Measurements from ENCODE around the gene SRCIN1. TPM values are rescaled to one million over a fixed set of nuclear protein-coding genes. Genes with fewer than 3 reads are reported as not detected.
"Not testable (repeated sequence)": the region's sequence is repeated elsewhere in the genome, so short reads cannot be mapped to it uniquely, and the experiment has no call there.

SRCIN1 gene
- total and polyA plus RNA-seq, 7 experiments from 2014 or later = 0.15 to 0.40 (median 0.23) TPM; not detected in 3

- H3K27ac ChIP-seq (ENCODE audit: low read depth, low read length); H3K36me3 Mint-ChIP-seq; intact Hi-C loops (cut with micrococcal nuclease); H3K27ac Mint-ChIP-seq; H3K4me1 ChIP-seq (ENCODE audit: control insufficient read depth in 2 of 2, insufficient read depth in 2 of 2, low read length in 2 of 2); H3K4me1 Mint-ChIP-seq; ATAC-seq; H3K9me3 Mint-ChIP-seq; H3K36me3 ChIP-seq (ENCODE audit: control insufficient read depth in 2 of 3, insufficient read depth in 3 of 3, low read length in 3 of 3); H3K4me3 ChIP-seq (ENCODE audit: low read length); H3K27me3 ChIP-seq (ENCODE audit: control insufficient read depth in 2 of 2, insufficient read depth in 2 of 2, low read length in 2 of 2); H3K9me3 ChIP-seq (ENCODE audit: control insufficient read depth in 2 of 3, low read length in 3 of 3); DNase-seq: not testable (repeated sequence)
- H3K27me3 Mint-ChIP-seq = peaks cover 22 to 34% (median 32%) of the 10 kb centered on the region in 5 donors
- H3K4me3 Mint-ChIP-seq = peak overlapping the region in 1 of 10 donors; percentile 32
- ChIA-PET CTCF (interaction anchor here (0.6 kb wide), 1 partner anchor 1042 kb away, joined by 4 read pairs; no protein-coding TSS in a partner anchor), POLR2A (interaction anchor here (0.7 kb wide), 1 partner anchor 269 kb away, joined by 4 read pairs; no protein-coding TSS in a partner anchor)
Measured at GRCh38 chr17:38624782-38625355, 19.1 kb upstream of the SRCIN1 start.

GRCh38 chr17:38621538-38621937 is 15.8 kb upstream of the SRCIN1 start:
- POLR2A ChIA-PET = no interaction called here

GRCh38 chr17:38620551-38621277 is 15.0 kb upstream of the SRCIN1 start:
- ATAC-seq (no peak), DNase-seq (no peak)
- CTCF ChIA-PET = no interaction called here
- Histone ChIP-seq H3K4me1 (ENCODE audit: control insufficient read depth in 2 of 2, insufficient read depth in 2 of 2, low read length in 2 of 2) (no peaks in the 10 kb centered on the region), H3K27ac (ENCODE audit: low read depth, low read length) (no peak overlapping the region), H3K9me3 (ENCODE audit: control insufficient read depth in 2 of 3, low read length in 3 of 3) (no peaks in the 10 kb centered on the region), H3K4me3 (ENCODE audit: low read length) (no peak overlapping the region), H3K27me3 (ENCODE audit: control insufficient read depth in 2 of 2, insufficient read depth in 2 of 2, low read length in 2 of 2) (no peaks in the 10 kb centered on the region), H3K36me3 (ENCODE audit: control insufficient read depth in 2 of 3, insufficient read depth in 3 of 3, low read length in 3 of 3) (no peaks in the 10 kb centered on the region)
- Mint-ChIP-seq H3K4me1 (peaks cover 0 to 4% (median 0%) of the 10 kb centered on the region in 7 donors), H3K27me3 (peaks cover 22 to 38% (median 35%) of the 10 kb centered on the region in 5 donors), H3K27ac (no peak overlapping the region), H3K36me3 (no peaks in the 10 kb centered on the region), H3K9me3 (peaks cover 0 to 4% (median 0%) of the 10 kb centered on the region in 11 donors), H3K4me3 (no peak overlapping the region)
- POLR2A ChIA-PET = no interaction called here
- intact Hi-C loops (cut with micrococcal nuclease) = no loop called here

More at GRCh38 chr17:38621538-38621937, 15.8 kb upstream of the SRCIN1 start:
- Mint-ChIP-seq H3K27me3 (peaks cover 22 to 38% (median 33%) of the 10 kb centered on the region in 5 donors), H3K36me3 (no peaks in the 10 kb centered on the region), H3K9me3 (peaks cover 0 to 4% (median 0%) of the 10 kb centered on the region in 11 donors), H3K4me1 (peaks cover 0 to 4% (median 0%) of the 10 kb centered on the region in 7 donors), H3K27ac (no peak overlapping the region), H3K4me3 (no peak overlapping the region)
- Histone ChIP-seq H3K4me3 (ENCODE audit: low read length) (no peak overlapping the region), H3K27me3 (ENCODE audit: control insufficient read depth in 2 of 2, insufficient read depth in 2 of 2, low read length in 2 of 2) (no peaks in the 10 kb centered on the region), H3K9me3 (ENCODE audit: control insufficient read depth in 2 of 3, low read length in 3 of 3) (no peaks in the 10 kb centered on the region), H3K4me1 (ENCODE audit: control insufficient read depth in 2 of 2, insufficient read depth in 2 of 2, low read length in 2 of 2) (no peaks in the 10 kb centered on the region), H3K27ac (ENCODE audit: low read depth, low read length) (no peak overlapping the region), H3K36me3 (ENCODE audit: control insufficient read depth in 2 of 3, insufficient read depth in 3 of 3, low read length in 3 of 3) (no peaks in the 10 kb centered on the region)
- CTCF ChIA-PET = no interaction called here
- ATAC-seq (no peak), DNase-seq (no peak)
- intact Hi-C loops (cut with micrococcal nuclease) = no loop called here

GRCh38 chr17:38619937-38620550 is 14.3 kb upstream of the SRCIN1 start:
- H3K27me3 Mint-ChIP-seq = peaks cover 22 to 38% (median 30%) of the 10 kb centered on the region in 5 donors
- H3K4me1 Mint-ChIP-seq = peaks cover 0 to 4% (median 0%) of the 10 kb centered on the region in 7 donors
- H3K4me3 Mint-ChIP-seq = no peak overlapping the region
- Histone ChIP-seq H3K27ac (ENCODE audit: low read depth, low read length) (no peak overlapping the region), H3K36me3 (ENCODE audit: control insufficient read depth in 2 of 3, insufficient read depth in 3 of 3, low read length in 3 of 3) (no peaks in the 10 kb centered on the region), H3K27me3 (ENCODE audit: control insufficient read depth in 2 of 2, insufficient read depth in 2 of 2, low read length in 2 of 2) (no peaks in the 10 kb centered on the region), H3K4me3 (ENCODE audit: low read length) (no peak overlapping the region), H3K9me3 (ENCODE audit: control insufficient read depth in 2 of 3, low read length in 3 of 3) (no peaks in the 10 kb centered on the region), H3K4me1 (ENCODE audit: control insufficient read depth in 2 of 2, insufficient read depth in 2 of 2, low read length in 2 of 2) (no peaks in the 10 kb centered on the region)
- ChIA-PET CTCF (no interaction called here), POLR2A (no interaction called here)
- H3K9me3 Mint-ChIP-seq = peaks cover 0 to 4% (median 0%) of the 10 kb centered on the region in 11 donors
- no peak overlapping the region for H3K27ac Mint-ChIP-seq
- no peak for DNase-seq
- H3K36me3 Mint-ChIP-seq = no peaks in the 10 kb centered on the region
- intact Hi-C loops (cut with micrococcal nuclease) = no loop called here
- no peak for ATAC-seq

GRCh38 chr17:38619451-38619795 is 13.7 kb upstream of the SRCIN1 start:
- H3K4me3 Mint-ChIP-seq = no peak overlapping the region
- POLR2A ChIA-PET = no interaction called here
- H3K27me3 ChIP-seq (ENCODE audit: control insufficient read depth in 2 of 2, insufficient read depth in 2 of 2, low read length in 2 of 2) = no peaks in the 10 kb centered on the region
- CTCF ChIA-PET = no interaction called here
- H3K36me3 Mint-ChIP-seq = no peaks in the 10 kb centered on the region
- no peak for ATAC-seq
- H3K36me3 ChIP-seq (ENCODE audit: control insufficient read depth in 2 of 3, insufficient read depth in 3 of 3, low read length in 3 of 3) = no peaks in the 10 kb centered on the region
- no peaks in the 10 kb centered on the region for H3K4me1 ChIP-seq (ENCODE audit: control insufficient read depth in 2 of 2, insufficient read depth in 2 of 2, low read length in 2 of 2)
- no peak overlapping the region for H3K27ac ChIP-seq (ENCODE audit: low read depth, low read length)
- no peaks in the 10 kb centered on the region for H3K9me3 ChIP-seq (ENCODE audit: control insufficient read depth in 2 of 3, low read length in 3 of 3)
- DNase-seq = no peak
- peaks cover 20 to 38% (median 31%) of the 10 kb centered on the region in 5 donors for H3K27me3 Mint-ChIP-seq
- intact Hi-C loops (cut with micrococcal nuclease) = no loop called here
- H3K4me1 Mint-ChIP-seq = no peaks in the 10 kb centered on the region
- no peak overlapping the region for H3K4me3 ChIP-seq (ENCODE audit: low read length)
- peaks cover 0 to 2% (median 0%) of the 10 kb centered on the region in 11 donors for H3K9me3 Mint-ChIP-seq
- H3K27ac Mint-ChIP-seq = no peak overlapping the region

GRCh38 chr17:38617967-38618760 is 12.4 kb upstream of the SRCIN1 start:
- intact Hi-C loops (cut with micrococcal nuclease) = no loop called here
- CTCF ChIA-PET = no interaction called here
- H3K4me3 Mint-ChIP-seq = no peak overlapping the region
- Histone ChIP-seq H3K4me1 (ENCODE audit: control insufficient read depth in 2 of 2, insufficient read depth in 2 of 2, low read length in 2 of 2) (no peaks in the 10 kb centered on the region), H3K36me3 (ENCODE audit: control insufficient read depth in 2 of 3, insufficient read depth in 3 of 3, low read length in 3 of 3) (no peaks in the 10 kb centered on the region), H3K27me3 (ENCODE audit: control insufficient read depth in 2 of 2, insufficient read depth in 2 of 2, low read length in 2 of 2) (no peaks in the 10 kb centered on the region), H3K27ac (ENCODE audit: low read depth, low read length) (no peak overlapping the region), H3K4me3 (ENCODE audit: low read length) (no peak overlapping the region), H3K9me3 (ENCODE audit: control insufficient read depth in 2 of 3, low read length in 3 of 3) (no peaks in the 10 kb centered on the region)
- no peaks in the 10 kb centered on the region for H3K36me3 Mint-ChIP-seq
- POLR2A ChIA-PET = no interaction called here
- H3K27me3 Mint-ChIP-seq = peaks cover 30 to 50% (median 34%) of the 10 kb centered on the region in 5 donors
- ATAC-seq (no peak), DNase-seq (no peak)
- peaks cover 0 to 1% (median 0%) of the 10 kb centered on the region in 7 donors for H3K4me1 Mint-ChIP-seq
- H3K27ac Mint-ChIP-seq = no peak overlapping the region
- peaks cover 0 to 4% (median 0%) of the 10 kb centered on the region in 11 donors for H3K9me3 Mint-ChIP-seq

Measured in naive thymus-derived CD4-positive, alpha-beta T cell (primary cell).